GM12878 (cell line): ENCODE data around the gene SYNGR2. TPM values are rescaled to one million over a fixed set of nuclear protein-coding genes. Genes with fewer than 3 reads are reported as not detected.
A peak's percentile ranks its signal among the peaks of the same experiment; 100 is the strongest.

Source experiments
- ATF2 ChIP-seq: IDR thresholded peaks from 2 replicates; pipeline ENCODE4 v1.6.1; 2012; ENCODE audit warnings: low read length, inconsistent platforms
- BCLAF1 ChIP-seq: fragments of 450-650 bp; IDR thresholded peaks from 2 replicates; pipeline ENCODE4 v1.6.1; 2017; ENCODE audit warnings: antibody characterized with exemption, mild to moderate bottlenecking, moderate library complexity
- CEBPB ChIP-seq, 2 experiments: fragments of 150-350 bp in 1 of 2; IDR thresholded peaks; 2 replicates each; pipeline ENCODE4 v1.6.1; 2012 to 2014; ENCODE audit warnings: low read depth in 2 of 2, low read length in 2 of 2, borderline replicate concordance in 1 of 2, inconsistent platforms in 1 of 2
- CHD2 ChIP-seq: IDR thresholded peaks from 2 replicates; pipeline ENCODE4 v1.6.1; 2011; ENCODE audit warnings: low read depth, low read length, improper control_type of control experiment, borderline replicate concordance
- CHD4 ChIP-seq: fragments of 200-600 bp; sonication (generic); IDR thresholded peaks from 2 replicates; pipeline ENCODE4 v1.6.1; 2016; ENCODE audit warnings: mild to moderate bottlenecking
- CTCF ChIP-seq, 3 experiments: IDR thresholded peaks in 2 of 3; conservative IDR thresholded peaks in 1 of 3; 2 replicates each; pipeline ENCODE4 v1.5.1; 2011; ENCODE audit warnings: low read depth in 3 of 3, low read length in 3 of 3, mild to moderate bottlenecking in 3 of 3, control low read depth in 2 of 3, moderate library complexity in 2 of 3, inconsistent platforms in 1 of 3, mixed read lengths in 1 of 3; ENCODE audit not compliant: control insufficient read depth in 2 of 3, insufficient read depth in 1 of 3; ENCODE audit errors: extremely low read depth in 1 of 3
- E2F4 ChIP-seq: IDR thresholded peaks from 2 replicates; pipeline ENCODE4 v1.6.1; 2012; ENCODE audit warnings: low read depth, low read length, improper control_type of control experiment
- FOXM1 ChIP-seq: IDR thresholded peaks from 2 replicates; pipeline ENCODE4 v1.6.1; 2012; ENCODE audit warnings: low read depth, mild to moderate bottlenecking, inconsistent platforms, low read length, moderate library complexity
- GABPA ChIP-seq: IDR thresholded peaks from 2 replicates; pipeline ENCODE4 v1.6.1; 2014; ENCODE audit warnings: antibody characterized with exemption, low read depth, mild to moderate bottlenecking, inconsistent platforms
- HDAC2 ChIP-seq: fragments of 200-600 bp; sonication (generic); IDR thresholded peaks from 2 replicates; pipeline ENCODE4 v1.6.1; 2017
- LARP7 ChIP-seq: fragments of 450-650 bp; IDR thresholded peaks from 2 replicates; pipeline ENCODE4 v1.6.1; 2017; ENCODE audit warnings: mild to moderate bottlenecking
- MAX ChIP-seq: IDR thresholded peaks from 2 replicates; pipeline ENCODE4 v1.6.1; 2012; ENCODE audit warnings: low read depth, low read length, improper control_type of control experiment
- MYC ChIP-seq: IDR thresholded peaks from 2 replicates; pipeline ENCODE4 v1.6.1; 2011; ENCODE audit warnings: mild to moderate bottlenecking, low read length, moderate library complexity, inconsistent platforms; ENCODE audit not compliant: insufficient read depth, insufficient replicate concordance, insufficient read length, severe bottlenecking
- NFYA ChIP-seq: IDR thresholded peaks from 2 replicates; pipeline ENCODE4 v1.6.1; 2011; ENCODE audit warnings: low read depth, mild to moderate bottlenecking, low read length, improper control_type of control experiment, borderline replicate concordance
- PAX8 ChIP-seq: fragments of 450-650 bp; IDR thresholded peaks from 2 replicates; pipeline ENCODE4 v1.6.1; 2017; ENCODE audit warnings: mild to moderate bottlenecking, moderate library complexity
- POU2F2 ChIP-seq: IDR thresholded peaks from 3 replicates; pipeline ENCODE4 v1.6.1; 2011; ENCODE audit warnings: low read depth, mild to moderate bottlenecking, low read length, borderline replicate concordance
- RELB ChIP-seq: fragments of 450-650 bp; IDR thresholded peaks from 2 replicates; pipeline ENCODE4 v1.6.1; 2017; ENCODE audit warnings: low read depth, mild to moderate bottlenecking, moderate library complexity
- RUNX3 ChIP-seq: IDR thresholded peaks from 2 replicates; pipeline ENCODE4 v1.6.1; 2012; ENCODE audit warnings: low read length, inconsistent platforms
- TAF1 ChIP-seq: IDR thresholded peaks from 2 replicates; pipeline ENCODE4 v1.6.1; 2011; ENCODE audit warnings: mild to moderate bottlenecking, low read depth, low read length, borderline replicate concordance
- TARDBP ChIP-seq: IDR thresholded peaks from 2 replicates; pipeline ENCODE4 v1.6.1; 2016; ENCODE audit warnings: borderline replicate concordance
- ZNF207 ChIP-seq: fragments of 450-650 bp; IDR thresholded peaks from 2 replicates; pipeline ENCODE4 v1.6.1; 2014; ENCODE audit warnings: antibody characterized with exemption, mild to moderate bottlenecking, borderline replicate concordance
- ZNF274 ChIP-seq: IDR thresholded peaks from one replicate; pipeline ENCODE4 v1.8.0; 2011; ENCODE audit not compliant: insufficient read length, insufficient read depth
- polyA plus RNA-seq, 11 experiments: library from polyadenylated mRNA; depleted of rRNA in 4 of 11; unstranded in 6 of 11; stranded (reverse) in 5 of 11; fragments of >200 nt; fragmentation: Nextera tagmentation in 4 of 11; fragmentation: Illumina TruSeq in 1 of 11; extraction: Ambion mirVana in 4 of 11; extraction: Trizol in 1 of 11; gene quantifications; 1 replicate in 1 of 11; 2 replicates in 10 of 11; pipeline versions ENCODE4 v1.2.1 to v1.2.3, GENCODE V29; 2011 to 2016; ENCODE audit warnings: inconsistent platforms in 2 of 11, missing spikeins in 2 of 11, low read depth in 1 of 11
- total RNA-seq, 4 experiments: library from RNA; depleted of rRNA in 3 of 4; stranded (reverse); fragments of >200 nt in 3 of 4; fragmentation: Illumina TruSeq in 1 of 4; extraction: Trizol in 1 of 4; gene quantifications; 2 replicates each; pipeline versions ENCODE4 v1.2.1 to v1.2.3, GENCODE V29; 2013 to 2021

Gene SYNGR2
- total and polyA plus RNA-seq, 10 of the 15 experiments (the other 5 are each of a cell fraction or from before 2014, with no cell fraction given), result 4.4 to 529 (median 261) TPM

- no peak for TF ChIP-seq CEBPB (IDR thresholded peaks at IDR 0.05; ENCODE audit: borderline replicate concordance in 1 of 2, low read depth in 2 of 2, low read length in 2 of 2)
- TF ChIP-seq LARP7, result 0 out of 2 replicates have a peak, but pooled peaks have one; percentile 14
- no peak for TF ChIP-seq GABPA
- no peak for TF ChIP-seq E2F4
- TF ChIP-seq CHD2, result no peak
- peak; percentile 44; the same call in 1 of the 2 replicates for TF ChIP-seq ATF2
- TF ChIP-seq ZNF274, result no peak
- no peak for TF ChIP-seq HDAC2
- no peak for TF ChIP-seq CHD4
- TF ChIP-seq CTCF (IDR thresholded peaks at IDR 0.05 in 2 of 3, conservative IDR thresholded peaks at IDR 0.05 in 1 of 3; ENCODE audit: control insufficient read depth in 2 of 3, extremely low read depth in 1 of 3, insufficient read depth in 1 of 3, low read depth in 3 of 3, low read length in 3 of 3), result no peak
- TF ChIP-seq PAX8, result no peak
- TF ChIP-seq POU2F2, result peak; percentile 22; the same call in 1 of the 3 replicates
- no peak for TF ChIP-seq MAX
- TF ChIP-seq TARDBP, result no peak
- TF ChIP-seq TAF1, result peak; percentile 21; the same call in 1 of the 2 replicates
- no peak for TF ChIP-seq FOXM1
- no peak for TF ChIP-seq NFYA
- TF ChIP-seq ZNF207, result no peak
- TF ChIP-seq BCLAF1, result no peak
- TF ChIP-seq MYC, result no peak
- TF ChIP-seq RUNX3, result peak; percentile 75
- TF ChIP-seq RELB, result no peak
Observed at GRCh38 chr17:78173097-78173715, 4.8 kb downstream of the SYNGR2 start (continued).
